Adrenal gland (tissue), 5 donors: ENCODE data around the gene MEIS1.

Source experiments
- POLR2A ChIP-seq, 2 donors: fragments of 450-650 bp; IDR thresholded peaks; one replicate each; pipeline ENCODE4 v1.6.1; 2017; ENCODE audit warnings: antibody characterized with exemption in 2 of 2, mild to moderate bottlenecking in 2 of 2, moderate library complexity in 1 of 2
- TF ChIP-seq, protein P1 (sequence below), 6 experiments: fragments of 450-650 bp in 4 of 6; fragments of 200-600 bp in 2 of 6; sonication (generic) in 1 of 6; IDR thresholded peaks; 1 replicate in 5 of 6; 2 replicates in 1 of 6; pipeline versions ENCODE4 v1.5.1 to v1.8.0; 2016 to 2021; ENCODE audit warnings: antibody characterized with exemption in 6 of 6, mild to moderate bottlenecking in 2 of 6, moderate library complexity in 1 of 6
- donor health status: DM: no; HTN: no; CAD: no.

GRCh38 chr2:66481100-66481549 lies 46.2 kb downstream of the MEIS1 start:
- TF ChIP-seq, protein P1, sequence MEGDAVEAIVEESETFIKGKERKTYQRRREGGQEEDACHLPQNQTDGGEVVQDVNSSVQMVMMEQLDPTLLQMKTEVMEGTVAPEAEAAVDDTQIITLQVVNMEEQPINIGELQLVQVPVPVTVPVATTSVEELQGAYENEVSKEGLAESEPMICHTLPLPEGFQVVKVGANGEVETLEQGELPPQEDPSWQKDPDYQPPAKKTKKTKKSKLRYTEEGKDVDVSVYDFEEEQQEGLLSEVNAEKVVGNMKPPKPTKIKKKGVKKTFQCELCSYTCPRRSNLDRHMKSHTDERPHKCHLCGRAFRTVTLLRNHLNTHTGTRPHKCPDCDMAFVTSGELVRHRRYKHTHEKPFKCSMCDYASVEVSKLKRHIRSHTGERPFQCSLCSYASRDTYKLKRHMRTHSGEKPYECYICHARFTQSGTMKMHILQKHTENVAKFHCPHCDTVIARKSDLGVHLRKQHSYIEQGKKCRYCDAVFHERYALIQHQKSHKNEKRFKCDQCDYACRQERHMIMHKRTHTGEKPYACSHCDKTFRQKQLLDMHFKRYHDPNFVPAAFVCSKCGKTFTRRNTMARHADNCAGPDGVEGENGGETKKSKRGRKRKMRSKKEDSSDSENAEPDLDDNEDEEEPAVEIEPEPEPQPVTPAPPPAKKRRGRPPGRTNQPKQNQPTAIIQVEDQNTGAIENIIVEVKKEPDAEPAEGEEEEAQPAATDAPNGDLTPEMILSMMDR (IDR thresholded peaks at IDR 0.05): no peak
- no peak for TF ChIP-seq POLR2A (IDR thresholded peaks at IDR 0.05)
